Measurements from ENCODE around the gene SAMHD1.
"Not testable (repeated sequence)": the region's sequence is repeated elsewhere in the genome, so short reads cannot be mapped to it uniquely, and the experiment has no call there.

The SAMHD1 gene

DNA sequence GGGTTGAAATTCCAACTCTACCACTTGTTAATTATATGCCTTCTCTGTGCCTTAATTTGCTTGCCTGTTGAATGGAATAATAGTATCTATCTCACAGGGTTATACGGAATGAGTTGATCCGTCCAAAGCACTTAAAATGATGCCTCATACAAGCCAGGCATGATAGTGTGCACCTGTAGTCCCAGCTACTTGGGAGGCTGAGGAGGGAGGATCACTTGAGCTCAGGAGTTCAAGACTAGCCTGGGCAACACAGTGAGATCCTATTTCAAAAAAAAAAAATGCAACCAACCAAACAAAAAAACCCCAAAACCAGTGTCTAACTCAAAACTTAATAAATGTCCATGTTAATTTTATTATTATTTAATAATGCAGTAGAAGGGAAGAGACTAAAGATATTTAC is 35.3 kb downstream of the SAMHD1 start:
- DNase-seq (ENCODE audit: low read depth): no peak

DNA sequence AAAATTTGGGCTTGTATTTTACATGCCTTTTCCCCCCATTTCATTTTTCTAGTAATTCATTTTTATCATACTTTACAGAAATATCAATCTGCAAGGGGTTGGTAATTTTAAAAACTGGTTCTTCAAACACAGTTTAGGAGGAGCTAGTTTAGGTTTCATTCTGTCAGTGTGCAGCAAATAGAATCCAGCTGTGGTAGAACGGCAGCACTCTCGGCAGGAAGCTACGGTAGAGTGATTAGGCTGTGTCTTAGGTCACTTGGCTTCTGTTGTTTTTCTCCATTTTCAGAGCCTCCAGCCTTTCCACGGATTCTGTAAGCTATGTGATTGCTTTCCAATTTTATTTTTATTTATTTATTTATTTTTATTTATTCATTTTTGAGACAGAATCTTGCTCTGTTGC is 42.9 kb downstream of the SAMHD1 start:
- DNase-seq (ENCODE audit: low read depth): no peak

DNA sequence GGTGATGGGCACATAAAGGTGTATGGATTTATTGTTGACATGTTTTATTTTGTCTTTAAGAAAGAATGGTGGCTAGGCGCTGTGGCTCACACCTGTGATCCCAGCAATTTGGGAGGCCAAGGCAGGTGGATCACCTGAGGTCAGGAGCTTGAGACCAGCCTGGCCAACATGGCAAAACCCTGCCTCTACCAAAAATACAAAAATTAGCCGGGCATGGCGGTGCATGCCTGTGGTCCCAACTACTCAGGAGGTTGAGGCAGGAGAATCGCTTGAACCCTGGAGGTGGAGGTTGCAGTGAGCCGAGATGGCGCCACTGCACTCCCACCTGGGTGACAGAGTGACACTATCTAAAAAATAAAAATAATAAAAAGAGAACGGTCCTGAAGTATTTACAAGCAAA is 45.4 kb downstream of the SAMHD1 start:
- DNase-seq (ENCODE audit: low read depth): not testable (repeated sequence)

DNA sequence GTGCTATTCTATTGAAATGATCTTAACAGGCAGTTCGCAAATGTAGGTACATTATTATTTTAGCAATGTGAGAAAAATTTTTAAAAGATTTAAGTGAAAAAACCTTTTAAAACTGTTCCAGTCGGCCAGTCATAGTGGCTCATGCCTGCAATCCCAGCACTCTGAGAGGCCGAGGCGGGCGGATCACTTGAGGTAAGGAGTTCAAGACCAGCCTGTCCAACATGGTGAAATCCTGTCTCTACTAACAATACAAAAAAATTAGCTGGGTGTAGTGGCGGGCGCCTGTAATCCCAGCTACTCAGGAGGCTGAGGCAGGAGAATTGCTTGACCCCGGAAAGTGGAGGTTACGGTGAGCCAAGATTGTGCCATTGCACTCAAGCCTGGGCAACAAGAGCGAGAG is 45.9 kb downstream of the SAMHD1 start:
- not testable (repeated sequence) for DNase-seq (ENCODE audit: low read depth)

DNA sequence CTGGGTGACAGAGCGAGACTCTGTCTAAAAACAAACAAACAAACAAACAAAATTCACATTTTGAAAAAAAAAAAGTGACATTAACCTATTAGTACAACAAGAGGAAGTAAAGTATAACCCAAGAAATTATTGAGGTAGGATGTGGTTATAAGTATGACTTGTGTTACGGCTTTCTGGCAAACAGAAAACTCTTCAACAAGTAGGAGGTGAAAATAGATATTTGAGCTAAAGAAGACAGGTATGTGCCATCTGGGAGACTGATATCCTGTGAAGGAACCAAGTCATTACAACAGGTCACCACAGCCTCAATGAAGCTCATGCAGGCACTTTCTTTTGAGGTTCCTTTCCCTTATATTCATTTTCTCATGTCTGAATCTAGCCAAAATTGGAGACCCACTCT is 46.8 kb downstream of the SAMHD1 start:
- no peak for DNase-seq (ENCODE audit: low read depth)

DNA sequence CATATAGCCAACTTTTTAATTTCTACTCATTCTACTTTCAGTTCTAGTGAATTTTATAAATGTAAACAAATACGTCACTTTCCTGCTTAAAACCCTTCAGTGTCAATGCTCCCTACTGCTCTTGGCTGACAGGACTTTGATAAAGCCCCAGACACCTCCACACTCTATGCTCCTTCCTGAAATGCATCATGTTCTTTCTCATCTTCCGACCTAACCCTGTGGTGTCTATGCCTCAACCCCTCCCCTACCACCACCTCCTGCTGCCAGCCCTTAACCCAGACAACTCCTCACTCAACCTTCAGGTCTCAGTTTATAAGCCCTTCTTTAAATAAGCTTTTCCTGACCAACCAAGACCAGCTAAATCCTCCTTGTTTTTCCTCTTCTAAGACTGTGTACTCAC is 56.5 kb downstream of the SAMHD1 start:
- DNase-seq (ENCODE audit: low read depth): no peak

DNA sequence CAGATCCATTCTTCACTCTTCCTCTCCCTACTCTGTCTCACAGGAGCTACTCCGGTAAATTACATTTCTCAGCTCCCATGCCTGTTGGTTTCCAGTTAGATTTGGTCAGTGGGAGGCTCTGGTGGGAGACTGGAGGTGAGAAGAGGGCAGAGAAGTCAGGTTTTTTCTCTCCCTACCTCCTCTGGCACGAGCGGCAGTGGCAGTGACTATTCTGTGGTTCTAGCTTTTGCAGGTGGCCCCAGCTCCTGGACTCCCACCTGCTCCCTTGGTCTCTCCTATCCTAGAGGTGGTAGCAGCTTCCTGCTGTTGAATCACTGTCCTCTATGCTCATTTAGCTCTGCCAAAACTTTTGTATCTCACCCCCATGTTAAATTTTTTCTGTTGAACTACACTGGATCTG is 57.7 kb downstream of the SAMHD1 start:
- no peak for DNase-seq (ENCODE audit: low read depth)

DNA sequence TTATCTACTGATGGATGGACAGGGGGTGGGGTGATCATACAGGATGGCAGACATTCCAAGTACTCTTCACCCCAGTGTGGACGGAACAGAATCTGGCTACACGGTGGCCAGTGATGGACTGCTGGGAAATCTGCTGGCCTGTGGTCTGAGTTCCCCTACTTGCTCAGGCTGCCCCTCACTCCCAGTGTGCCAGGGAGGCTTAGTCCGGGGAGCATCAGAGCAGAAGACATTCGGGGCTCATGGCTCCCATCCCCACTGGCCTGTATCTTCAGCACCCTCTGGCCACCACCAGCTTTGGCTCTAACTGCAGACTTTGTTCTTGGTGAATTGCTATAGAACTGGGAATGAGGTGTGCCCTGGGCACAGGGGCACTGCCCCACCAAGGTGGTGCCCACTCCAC is 60.3 kb downstream of the SAMHD1 start:
- DNase-seq (ENCODE audit: low read depth): no peak

DNA sequence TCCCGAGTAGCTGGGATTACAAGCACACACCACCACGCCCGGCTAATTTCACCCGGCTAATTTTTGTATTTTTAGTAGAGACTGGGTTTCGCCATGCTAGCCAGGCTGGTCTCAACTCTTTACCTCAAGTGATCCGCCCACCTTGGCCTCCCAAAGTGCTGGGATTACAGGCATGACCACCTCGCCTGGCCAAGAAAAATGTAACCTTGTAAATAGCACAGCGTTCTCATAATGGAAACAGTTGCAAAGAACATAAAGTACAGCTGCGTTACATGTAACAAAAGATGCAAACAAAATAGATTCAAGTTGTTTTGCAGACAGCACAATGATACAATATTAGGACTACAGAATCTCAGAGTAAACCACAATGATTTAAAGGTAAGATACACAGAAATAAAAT is 60.9 kb downstream of the SAMHD1 start:
- DNase-seq (ENCODE audit: low read depth): no peak

DNA sequence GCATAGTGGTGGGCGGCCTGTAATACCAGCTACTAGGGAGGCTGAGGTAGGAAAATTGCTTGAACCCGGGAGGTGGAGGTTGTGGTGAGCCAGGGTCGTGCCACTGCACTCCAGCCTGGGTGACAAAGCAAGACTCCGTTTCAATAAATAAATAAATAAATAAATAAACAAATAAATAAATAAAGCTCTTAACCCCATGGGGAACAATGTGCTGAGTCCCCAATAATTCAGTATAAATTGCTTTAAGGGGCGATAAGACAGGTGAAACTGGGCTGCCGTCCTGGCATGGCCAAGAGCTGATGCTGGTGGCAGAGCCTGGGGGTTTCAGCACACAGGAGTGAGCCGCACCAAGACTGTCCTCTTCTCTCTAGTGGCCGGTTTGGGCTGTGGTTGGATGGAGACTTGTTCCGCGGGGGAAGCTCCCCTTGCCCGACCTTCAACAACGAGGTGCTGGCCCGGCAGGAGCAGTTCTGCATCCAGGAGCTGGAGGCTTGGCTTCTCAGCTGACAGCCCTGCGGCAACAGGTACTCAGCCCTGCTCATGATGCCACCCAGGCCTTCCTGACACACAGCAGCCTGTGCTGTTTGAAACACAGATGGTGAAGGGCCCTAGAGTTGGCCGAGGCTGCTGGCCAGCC is 62.5 kb downstream of the SAMHD1 start:
- DNase-seq (ENCODE audit: low read depth): no peak

DNA sequence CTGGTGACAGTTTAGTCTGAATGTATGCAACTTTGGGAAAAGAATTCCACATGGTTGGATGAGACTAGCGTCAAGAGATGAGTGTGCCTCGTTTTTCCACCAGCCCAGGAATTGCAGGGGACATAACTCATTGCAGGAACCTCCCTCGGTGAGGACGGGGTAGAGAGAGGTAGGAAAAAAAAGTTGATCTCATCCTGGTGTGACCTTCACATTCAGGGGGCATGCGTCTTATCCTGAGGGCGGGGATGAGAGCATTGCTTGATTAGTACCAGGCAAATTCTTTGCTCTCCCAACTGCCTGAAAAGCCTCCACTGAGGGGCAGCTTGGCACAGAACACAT is 63.8 kb downstream of the SAMHD1 start:
- no peak for DNase-seq (ENCODE audit: low read depth)

DNA sequence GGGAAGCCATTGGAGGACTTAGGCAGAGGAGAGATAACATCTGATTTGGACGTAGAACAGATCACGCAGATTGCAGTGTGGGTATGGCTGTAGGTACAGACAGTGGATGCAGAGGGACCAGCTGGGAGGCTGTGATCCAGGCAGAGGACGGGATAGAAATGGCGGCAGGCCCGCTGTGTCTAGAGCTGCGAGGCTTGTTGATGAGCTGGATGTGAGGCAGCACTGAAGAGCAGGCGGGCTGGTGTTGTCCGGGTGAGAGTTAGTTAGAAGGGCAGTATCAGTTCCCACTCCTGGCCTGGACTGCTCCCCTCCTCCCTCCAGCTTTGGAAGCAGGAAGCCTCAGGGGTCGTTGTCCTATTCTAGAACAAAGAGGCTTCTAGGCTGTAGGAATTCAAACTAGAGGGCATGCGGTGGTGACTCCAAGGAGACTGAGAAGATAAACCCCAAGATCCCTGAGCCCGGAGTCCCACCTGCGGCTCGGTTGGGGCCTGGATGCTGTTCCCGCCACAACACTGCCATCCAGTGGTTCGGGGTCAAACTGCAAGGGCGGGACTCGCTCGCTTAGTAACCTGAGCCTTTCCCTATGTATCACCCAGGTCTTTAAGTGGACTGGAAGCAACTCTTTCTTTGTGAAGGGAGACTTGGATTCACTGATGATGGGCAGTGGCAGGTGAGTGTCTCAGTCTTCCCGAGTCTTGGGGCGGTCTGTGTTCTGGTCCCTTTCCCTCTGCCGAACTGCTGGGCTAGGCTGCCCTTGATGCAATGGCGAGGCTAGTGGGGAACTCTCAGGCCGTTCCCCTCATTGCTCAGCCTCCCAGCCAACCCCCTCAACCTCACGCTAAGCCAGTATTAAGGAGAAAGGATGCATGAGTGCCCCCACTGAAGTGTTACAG is 64.4 kb downstream of the SAMHD1 start:
- DNase-seq (ENCODE audit: low read depth): peak; percentile 66

DNA sequence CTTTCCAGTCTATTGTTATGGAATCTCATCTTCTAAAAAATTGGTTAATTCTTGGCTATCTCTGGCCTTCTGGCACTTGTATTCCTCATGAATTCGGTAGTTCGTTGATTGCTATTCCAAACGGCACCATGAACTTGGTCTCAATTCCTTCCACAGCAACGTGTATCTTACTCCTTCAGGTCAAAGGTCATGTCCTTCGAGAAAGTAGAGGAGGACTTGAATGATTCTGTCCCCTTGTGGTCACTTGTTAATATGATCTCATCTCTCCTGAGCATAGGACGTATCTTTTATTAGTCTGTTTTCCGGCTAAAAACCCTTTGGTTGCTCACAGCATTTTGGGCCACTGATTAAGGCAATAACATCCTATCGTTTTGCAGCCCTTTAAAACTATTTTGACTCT is 66.2 kb downstream of the SAMHD1 start:
- no peak for DNase-seq (ENCODE audit: low read depth)

DNA sequence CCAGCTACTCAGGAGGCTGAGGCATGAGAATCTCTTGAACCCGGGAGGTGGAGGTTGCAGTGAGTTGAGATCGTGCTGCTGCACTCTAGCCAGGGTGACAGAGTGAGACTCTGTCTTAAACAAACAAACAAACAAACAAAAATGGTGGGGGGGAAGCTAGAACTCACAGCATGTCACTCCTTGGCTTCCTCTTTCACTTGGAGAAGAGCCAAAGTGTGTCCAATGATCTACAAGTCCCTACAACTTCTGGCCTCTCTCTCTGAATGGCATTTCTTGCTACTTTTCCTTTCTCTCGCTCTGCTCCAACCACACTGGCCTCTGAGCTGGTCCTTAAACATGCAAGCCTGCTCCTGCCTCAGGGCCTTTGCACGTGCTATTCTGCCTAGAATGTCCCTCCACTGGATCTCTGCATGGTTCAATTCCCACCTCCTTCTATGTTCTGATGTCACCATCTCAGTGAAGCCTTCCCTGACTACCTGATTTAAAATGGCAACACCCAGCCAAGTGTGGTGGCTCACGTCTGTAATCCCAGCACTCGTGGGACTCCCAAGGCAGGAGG is 67.5 kb downstream of the SAMHD1 start:
- no peak for DNase-seq (ENCODE audit: low read depth)

DNA sequence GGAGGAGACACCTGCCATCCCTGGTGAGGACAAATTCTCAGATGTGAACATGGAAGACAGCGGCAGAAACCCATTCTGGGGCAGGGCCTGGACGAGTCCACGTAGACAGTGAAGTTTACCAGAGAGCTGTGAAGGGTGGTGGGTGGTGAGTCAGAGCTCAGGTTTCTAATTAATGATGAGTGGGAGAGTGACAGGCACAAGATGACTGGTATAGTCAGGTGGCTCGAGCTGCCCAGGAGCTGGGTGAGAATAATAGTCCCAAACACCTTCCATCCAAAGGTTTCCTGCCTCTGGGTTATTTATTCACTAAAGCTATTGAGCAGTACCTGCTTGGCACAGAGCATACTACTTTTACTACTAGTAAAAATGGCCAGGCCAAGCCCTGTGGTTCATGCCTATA is 69.6 kb downstream of the SAMHD1 start:
- DNase-seq (ENCODE audit: low read depth): no peak

DNA sequence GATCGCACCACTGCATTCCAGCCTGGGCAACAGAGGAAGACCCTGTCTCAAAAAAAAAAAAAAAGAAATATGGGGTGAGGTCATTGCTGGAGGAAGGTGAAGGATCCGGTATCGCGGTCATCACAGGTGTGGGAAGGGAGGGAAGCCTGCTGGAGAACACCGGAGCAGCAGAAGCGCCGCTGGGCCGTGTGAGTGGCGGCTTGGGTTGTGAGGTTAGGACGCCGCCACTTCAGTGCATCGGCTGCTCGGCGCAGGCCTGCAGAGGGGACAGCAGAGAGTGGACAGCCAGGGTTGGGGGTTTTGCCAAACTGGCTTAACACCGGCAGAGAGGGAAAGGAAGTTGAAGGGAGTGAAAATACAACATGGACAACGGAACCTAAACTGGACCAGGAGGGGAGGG is 70.2 kb downstream of the SAMHD1 start:
- DNase-seq (ENCODE audit: low read depth): no peak

DNA sequence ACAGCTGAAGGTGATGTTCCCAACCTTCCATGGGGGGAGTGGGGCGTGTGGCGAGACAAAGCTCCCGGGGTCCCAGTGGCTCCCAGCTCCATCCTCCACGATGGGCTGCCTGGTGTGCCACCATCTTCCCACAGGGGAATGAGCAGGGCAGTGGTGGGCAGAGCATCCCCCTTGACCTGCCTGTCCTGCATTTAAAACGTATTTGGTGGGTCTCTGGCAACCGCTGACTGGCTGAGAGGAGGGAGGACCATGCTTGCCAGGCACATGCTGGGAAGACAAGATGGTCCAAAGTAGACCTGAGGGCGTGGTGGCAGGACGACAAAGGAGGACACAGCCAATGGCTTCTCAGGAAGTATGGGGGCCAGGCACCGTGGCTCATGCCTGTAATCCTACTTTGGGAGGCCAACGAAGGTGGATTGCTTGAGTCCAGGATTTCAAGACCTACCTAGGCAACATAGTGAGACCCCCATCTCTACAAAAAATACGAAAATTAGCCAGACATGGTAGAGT is 70.7 kb downstream of the SAMHD1 start:
- DNase-seq (ENCODE audit: low read depth): no peak

DNA sequence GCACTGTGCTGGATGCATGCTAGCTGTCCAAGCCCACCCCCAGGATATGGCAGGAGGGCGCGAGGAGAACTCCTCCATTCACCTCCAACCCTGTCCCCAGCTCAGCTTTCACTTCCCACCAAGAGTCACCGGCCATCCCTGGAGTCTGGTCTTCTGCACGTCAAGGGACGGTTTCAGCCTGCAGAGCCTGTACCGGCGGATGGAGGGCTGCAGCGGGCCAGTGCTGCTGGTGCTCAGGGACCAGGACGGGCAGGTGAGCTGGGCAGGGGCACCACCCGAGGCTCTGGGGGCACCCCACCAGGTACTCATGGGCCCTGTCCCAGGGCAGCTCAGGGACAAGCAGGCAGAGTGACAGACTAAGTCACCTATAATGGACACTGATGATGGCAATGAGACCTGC is 72.6 kb downstream of the SAMHD1 start:
- no peak for DNase-seq (ENCODE audit: low read depth)

DNA sequence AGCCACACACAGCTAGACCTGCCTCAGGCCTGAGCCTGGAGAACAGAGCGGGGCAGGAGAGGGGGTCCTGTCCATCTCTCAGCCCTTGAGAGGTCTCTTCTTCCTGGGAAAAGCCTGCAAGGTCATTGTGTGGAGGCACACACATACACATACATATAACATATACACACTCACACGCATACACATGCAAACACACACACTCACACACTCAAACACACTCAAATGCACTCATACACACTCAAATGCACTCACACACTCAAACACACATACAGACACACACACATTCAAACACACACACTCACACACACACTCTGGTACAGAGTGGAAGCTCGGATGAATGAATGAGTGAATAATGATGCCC is 75.1 kb downstream of the SAMHD1 start:
- DNase-seq (ENCODE audit: low read depth): no peak

DNA sequence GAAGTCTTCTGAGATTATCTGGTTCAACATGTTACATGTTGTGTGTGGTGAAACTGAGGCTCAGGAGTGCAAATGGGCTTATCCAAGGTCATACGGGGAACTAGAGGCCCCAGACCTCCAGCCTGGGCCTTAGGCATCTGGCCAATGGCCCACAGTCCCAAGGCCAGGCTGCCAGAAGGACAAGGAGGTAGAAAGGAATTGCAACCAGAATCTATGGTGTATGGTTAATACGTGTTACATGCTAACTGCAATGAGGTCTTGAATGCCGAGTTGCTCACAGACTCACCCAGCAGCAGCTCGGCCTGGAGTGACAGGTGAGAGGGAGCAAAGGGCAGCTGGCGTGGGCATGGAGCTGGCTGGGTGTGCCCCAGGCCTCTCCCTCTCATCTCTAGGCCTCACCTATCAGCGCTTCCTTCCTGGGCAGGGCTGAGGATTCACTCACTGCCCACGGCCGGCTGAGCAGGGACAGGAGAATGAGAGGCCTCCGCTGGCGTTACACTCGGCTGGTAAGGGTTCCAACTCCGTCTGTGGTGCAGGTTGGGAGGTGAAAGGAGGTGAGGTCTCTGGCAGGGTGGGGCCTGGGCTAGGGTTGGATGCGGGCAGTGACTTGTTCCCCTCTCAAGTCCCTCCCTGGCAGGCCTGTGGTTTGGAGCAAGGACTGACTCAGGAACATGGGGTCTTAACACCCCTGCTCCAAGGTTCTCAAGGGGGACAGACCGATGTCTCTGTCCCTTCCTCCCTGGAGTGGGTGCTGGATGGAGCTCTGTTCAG is 75.6 kb downstream of the SAMHD1 start, which contains the start of gene TLDC2:
TSS of gene TLDC2 (plus strand) at position 437 of the 771 bp plus-strand sequence. CDS start at position 474, 37 bp downstream.
- DNase-seq (ENCODE audit: low read depth): no peak

DNA sequence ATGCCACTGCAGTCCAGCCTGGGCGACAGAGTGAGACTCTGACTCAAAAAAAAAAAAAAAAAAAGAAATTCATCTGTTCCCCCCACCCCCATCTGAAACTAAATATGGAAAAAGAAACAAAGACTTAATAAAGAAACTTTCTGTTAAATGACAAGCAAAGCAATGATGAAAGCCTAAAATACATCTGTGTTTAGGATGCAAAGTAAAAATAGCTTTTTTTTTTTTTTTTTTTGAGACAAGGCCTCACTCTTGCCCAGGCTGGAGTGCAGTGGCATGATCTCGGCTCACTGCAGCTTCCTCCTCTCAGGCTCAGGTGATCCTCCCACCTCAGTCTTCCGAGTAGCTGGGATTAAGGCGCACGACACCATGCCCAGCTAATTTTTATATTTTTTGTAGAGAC is 76.4 kb downstream of the SAMHD1 start:
- DNase-seq (ENCODE audit: low read depth): not testable (repeated sequence)

DNA sequence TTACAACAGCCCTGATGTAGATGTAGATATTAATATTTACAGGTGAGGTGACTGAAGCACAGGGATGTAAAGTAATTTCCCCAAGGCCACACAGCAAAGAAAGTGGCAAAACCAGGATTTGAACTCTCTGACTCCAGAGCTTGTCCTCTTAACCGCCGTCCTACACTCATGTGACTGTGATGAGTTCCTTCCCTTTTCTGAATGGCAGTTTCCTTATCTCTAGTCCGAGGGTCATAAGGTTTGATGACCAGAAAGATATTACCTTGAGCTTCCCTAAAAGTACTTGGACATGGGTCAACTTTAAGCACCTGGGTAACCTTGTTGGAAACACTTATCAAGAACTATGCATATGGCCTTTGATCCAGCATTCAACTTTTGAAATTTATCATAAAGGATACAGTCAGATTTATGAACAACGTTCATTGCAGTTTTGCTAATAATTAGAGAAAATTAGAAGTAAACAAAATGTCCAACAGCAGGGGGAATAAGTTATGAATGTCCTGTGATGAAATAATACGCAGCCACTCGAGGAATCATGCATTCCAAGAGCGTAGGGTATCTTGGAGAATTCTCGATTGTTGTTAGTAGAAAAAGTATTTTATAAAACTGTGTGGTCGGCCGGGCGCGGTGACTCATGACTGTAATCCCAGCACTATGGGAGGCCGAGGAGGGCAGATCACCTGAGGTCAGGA is 77.9 kb downstream of the SAMHD1 start:
- no peak for DNase-seq (ENCODE audit: low read depth)
